Activated CD4-positive, alpha-beta T cell treated with anti-CD3 and anti-CD28 coated beads, Interleukin-2, amount 50 U/mL, for 48 hours (primary cell): Measurements from ENCODE around the gene MYO3B.

Experiments used
- DNase-seq, 2 experiments: peaks; one replicate each; pipeline ENCODE4 v3.0.0-alpha.2; 2020

MYO3B gene

DNA sequence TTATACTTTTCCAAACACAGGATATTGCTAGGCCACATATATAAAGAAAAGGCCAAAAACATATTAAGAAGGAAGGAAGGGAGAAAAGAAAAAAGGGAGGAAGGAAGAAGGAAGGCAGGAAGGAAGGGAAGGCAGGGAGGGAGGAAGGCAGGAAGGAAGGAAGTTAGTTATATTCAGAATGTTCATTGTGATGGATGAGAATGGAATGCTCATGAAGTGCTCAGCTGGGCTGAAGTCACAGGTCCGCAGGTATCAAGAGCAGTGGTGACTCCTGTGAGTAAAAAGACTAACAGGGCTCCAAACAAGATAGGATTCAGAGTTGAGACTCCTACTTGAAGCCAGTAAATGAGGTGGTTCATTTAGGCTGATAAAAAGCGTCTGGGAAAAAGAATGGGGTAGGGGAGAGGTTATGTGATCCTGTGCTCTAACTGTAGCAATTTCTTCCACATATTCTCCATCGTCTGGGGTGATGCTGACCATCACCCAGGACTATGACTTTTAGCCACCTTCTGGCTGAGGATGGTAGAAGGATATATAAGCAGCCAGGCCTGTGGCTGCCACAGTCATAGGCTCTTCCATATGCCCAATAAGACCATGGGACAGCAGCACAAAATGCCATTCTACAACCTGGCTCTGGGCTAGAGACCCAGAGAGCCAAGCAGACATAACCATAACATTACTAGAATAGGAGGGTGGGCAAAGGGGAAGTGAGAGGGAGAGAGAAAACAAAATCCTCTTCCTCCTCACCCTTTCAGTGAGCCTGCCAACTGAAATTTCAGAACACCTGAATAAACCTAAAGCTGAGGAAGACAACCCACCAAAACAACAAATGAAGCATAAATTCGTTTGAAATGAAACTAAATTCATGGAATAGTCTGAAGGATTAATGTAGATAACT, 173.2 kb downstream of the MYO3B start:
- DNase-seq, result no peak

DNA sequence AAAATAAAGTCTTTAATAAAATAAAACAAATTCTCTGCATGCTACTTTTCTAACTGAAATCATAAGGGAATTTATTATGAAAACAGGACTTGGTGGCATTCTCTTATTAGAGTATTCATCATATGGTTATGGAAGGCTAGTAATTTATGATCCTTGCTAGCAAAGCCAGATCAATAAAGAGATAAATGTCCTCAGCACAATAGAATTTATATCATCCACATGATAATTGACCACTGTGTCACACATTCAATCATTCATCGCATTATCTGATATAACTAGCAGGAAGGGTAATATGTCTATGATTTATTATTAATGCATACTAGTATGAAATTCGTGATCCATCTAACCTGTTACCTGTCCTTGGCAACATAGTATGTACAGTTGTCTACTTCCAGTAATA, 175.8 kb downstream of the MYO3B start:
- DNase-seq, result no peak

DNA sequence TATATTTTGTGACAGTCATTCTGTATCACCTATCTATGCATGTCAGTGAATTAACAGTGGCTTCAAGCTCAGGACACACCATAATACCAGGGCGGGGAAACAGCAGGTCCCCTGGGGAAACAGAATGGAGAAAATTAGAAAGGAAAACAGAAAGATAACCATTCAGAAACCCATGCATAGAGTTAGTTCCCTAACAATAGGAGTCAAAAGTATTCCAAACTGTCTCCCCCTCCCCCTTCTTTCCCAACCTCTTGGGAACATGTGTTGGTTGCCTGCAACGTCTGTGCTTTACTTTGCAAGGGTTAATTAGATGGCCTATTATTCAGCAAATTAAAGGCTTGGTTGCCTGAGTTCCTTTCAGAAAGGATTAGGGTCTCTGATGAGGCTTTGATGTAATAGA, 176.4 kb downstream of the MYO3B start:
- no peak for DNase-seq

DNA sequence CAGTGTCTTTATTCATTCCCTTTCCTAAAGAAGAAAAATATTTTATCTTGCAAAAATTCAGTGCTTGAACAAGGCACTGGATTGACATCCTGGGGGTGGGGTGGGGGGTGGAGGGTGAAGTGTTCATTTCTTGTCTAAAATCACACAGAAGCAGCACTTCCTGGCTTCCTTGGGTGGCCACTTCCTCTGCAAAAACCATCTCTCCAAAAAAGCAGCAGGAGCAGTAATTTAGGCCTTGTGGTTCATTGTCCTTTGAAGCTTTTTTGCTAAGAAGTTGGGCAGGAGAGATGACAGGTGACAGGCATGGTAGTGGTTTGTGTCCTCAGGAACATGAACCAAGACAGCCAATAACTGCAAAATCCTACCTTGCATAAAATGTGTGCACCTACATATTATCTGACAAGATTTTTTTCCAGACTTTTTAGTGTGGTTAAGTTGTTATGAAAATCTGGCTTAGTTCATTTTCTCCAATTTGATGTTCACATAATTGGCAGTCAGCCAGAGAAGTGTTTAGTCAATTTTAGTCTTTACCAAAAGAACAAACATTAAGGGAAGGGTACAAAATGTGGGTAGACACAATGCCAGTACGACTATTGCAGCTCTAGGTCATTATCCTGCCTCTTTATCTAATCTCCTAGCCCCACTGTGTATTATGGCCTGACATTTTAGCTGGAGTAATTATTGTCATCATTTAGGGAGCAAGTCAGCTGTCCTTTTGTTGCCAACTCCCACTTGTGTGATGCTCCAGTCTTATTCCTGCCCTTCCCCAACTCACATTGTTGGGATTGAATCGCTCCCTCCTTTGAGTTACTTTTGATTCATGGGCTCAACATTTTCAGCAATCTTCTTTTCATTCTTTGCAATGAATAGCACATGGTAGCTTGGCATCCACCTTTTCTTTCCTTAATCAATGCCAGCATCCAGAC, 177.2 kb downstream of the MYO3B start:
- DNase-seq, result no peak

DNA sequence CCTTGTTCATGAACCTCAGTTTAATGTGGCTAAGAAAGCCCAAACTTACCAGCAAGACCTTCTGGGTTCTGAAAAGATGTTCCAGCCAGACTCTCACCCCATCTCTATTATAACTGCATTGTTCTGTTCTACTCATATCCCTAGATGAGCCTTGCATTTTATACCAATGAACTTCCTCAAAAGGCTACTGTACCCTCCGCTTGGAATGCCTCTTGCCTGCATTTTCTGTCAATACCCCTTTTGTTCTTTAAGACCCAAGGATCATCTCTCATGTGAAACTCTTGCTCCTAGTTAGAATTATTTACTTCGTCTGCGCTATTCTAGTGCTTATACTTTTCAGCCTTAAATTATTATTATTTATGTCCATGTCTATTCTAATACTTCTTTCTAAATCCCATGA, 181.5 kb downstream of the MYO3B start:
- no peak for DNase-seq

DNA sequence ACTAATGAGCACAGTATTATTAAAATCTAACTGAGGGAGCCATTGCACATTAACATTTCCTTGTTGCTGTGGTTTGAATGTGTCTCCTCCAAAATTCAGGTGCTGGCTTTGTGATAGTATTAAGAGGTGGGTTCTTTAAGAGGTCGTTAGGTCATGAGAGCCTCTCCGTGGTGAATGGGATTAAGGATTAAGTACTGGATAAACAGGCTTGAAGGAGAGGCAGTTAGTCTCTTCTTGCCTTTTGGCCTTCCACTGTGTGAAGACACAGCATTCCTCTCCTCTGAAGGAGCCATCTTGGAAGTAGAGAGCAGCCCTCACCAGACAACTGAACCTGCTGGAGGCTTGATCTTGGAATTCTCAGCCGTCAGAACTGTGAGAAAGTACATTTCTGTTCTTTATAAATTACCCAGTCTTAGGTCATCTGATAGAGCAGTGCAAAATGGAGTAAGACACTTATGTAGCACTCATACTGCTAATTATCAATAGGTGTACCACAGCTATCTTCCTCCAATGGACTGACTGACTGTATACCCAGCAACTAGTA, 182.7 kb downstream of the MYO3B start:
- DNase-seq, result no peak

DNA sequence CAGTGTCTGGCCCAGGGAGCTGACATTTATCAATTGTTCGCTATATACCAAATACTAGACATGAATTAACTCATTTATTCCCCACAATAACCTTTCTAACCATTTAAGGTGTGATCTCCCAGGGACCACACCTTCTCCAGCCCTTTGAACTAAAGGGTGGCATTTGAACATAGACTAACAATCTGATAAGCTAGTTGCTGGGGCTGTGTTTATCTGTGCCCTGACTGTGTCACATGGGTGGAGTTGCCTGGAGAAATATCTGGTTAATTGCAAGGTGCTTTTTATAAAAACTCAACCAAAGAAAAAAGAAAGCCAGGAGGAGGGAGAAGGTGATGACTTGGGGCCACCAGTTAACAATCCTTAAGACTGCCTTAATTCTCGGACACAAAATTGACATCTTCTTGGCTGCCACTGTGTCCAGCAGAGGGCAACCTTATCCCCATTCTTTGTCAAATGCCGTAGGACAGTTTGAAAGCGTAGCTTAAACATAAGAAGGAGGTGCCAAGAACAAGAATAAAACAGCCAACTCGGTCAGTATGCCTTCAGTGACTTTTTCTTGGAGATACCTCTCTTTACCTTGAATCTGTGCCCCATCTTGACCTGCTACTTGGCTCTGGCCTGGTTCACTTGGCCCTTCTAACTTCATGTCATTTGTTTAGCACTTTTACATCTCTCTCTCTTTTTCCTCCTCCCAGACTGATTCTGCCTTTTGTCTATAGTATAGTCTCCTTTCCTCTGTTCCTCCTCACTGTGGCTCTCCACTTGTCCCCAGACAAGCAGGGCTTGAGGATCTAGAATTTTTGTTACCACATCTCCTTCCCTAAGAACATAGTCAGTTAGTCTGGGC, 183.4 kb downstream of the MYO3B start:
- peak; percentile 55 to 68 for DNase-seq

DNA sequence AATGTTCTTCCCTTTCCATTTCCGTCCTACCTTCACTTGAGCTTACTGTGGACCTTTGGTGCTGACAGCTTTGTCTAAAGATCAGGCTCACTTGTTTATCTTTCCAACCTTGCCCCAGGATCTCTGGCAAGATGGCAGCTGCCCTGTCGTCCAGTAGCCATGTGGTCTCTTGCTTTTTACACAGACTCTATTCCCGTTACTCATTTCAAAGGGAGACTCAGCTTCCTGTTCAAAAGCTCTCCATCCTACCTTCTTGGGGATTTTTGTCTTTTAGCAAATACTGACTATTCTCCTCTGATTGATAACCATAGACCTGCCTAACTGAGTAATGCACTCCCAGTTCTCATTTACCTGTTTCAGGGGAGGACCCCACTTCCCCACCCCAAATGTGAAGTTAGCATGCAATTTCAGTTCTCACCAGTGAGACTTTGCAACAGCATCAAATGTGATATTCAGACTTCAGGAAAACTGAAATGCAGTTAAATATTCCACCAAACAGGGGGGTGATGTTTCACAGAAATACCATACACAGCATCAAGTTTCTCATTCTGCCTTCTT, 184.4 kb downstream of the MYO3B start:
- DNase-seq, result peak in 1 of 2 experiments; percentile 21

DNA sequence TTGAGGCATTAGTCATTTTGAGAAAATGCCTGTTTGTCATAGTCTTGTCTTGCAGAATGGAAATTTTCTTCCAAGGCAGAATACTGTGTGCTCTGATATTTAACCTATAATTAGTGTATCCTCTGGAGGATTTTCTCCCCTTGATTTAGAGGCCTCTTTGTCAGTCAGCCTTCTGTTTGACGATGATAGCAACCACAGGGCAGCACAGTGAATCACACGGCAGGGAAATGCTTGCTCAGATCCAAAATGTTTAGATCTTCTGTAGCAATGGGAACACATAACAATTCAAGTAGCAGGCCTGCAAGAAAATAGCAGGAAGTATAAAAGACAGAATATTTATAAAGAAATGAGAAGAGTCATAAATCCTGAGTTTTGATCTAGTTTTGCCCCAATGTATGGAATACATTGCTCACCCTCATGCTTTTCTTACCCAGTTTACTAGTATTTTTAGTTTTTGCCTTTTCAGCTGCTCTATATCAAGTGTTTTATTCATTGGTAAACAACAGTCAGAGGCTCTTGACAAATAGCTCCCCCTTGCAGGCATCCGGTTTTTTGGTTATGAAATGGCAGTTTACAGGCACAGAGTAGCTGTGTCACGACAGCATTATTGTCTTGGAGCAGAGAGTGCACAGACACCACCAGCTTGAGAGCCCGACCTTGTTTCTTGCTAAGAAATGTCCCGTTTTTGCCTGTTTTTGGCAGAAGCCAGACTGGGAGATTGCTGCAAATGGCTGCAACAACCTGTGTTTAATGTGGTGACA, 185.1 kb downstream of the MYO3B start:
- DNase-seq, result peak in 1 of 2 experiments; percentile 27

DNA sequence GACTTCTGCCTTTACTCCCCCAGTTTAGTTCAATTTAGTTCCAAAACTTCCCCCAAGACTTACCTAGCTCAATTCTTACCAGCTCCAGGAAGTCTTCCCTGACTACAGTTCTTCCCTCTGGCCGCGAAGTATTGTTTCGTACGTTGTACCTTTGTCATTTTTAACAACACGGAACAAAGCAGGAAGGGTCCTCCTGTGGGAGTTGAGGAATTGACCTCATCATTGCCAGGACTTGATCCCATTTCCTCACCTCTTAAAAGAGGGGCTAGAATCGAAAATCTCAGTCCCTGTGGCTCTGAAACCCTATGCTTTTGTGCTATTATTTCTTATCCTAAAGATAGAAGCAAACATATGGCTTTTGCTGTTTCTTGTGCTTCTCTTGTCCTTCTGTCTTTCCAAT, 187.1 kb downstream of the MYO3B start:
- DNase-seq, result no peak

DNA sequence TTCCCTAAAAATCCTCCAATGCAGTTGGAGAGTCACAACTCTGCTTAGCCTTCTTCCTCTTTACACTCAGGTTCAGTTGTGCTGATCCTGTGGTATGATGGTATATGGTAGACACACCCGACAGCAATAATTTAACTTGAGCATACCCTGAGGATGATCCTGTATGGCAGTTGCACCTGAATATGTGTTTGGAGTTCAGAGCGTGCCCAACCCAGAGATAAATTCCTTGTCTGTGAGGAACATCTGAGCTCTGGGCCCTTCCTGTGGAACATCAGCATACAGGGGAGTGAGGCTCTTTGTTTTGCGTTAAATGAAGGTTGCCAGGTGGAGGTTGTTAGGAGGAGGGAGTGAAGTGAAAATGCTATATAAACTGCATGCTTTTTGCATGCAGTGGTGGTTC, 187.7 kb downstream of the MYO3B start:
- DNase-seq, result no peak

DNA sequence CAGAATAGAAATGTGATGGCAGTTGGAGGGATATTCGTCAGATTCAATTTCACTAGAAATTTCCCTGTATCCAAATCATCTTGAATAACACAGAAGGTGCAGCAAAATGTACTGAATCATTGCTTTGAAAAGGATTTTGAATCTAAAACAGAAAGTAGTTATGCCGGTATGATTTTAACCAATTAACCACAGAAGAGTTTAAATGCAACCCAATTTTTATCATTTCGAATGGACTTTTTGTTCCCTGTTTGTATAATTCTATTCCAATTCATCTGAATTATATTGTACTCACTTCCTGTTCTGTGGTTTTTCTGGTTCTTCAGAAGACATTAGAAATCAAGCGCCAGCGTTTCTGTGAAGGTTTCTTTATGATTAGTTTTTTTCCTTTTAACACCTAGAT, 190.4 kb downstream of the MYO3B start:
- no peak for DNase-seq

DNA sequence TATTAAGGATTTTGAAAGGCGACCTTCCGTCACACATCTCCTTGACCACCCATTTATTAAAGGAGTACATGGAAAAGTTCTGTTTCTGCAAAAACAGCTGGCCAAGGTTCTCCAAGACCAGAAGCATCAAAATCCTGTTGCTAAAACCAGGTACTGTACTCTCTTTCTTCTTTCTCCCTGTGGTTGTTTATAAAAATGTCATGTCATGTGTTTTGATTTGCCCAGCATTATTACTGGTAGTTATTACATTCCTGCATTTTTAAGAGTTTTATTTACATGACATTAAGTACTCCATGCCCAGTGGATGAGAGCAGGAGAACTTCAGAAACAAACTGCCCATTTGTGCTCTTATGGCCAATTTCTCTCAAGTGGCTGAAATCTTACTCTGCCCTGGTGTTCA, 191.3 kb downstream of the MYO3B start:
- no peak for DNase-seq

DNA sequence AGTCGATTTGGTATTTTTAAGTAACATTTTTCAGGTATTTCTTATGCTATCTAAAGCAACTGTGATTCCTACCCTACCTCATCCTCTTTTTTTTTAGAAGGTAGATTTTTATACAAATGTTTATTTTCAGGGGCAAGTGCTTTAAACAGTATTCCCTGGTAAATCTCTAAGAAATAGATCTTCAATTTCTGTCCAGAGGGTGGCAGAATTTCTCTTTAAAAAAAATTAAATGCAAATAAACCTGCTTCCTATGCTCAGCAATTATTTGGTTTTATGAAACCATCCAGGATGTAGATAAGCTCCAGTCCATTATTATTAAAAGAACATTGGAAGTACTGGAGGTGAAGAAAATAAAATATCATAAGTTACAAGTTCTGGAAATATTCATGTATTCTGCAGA, 191.9 kb downstream of the MYO3B start:
- no peak for DNase-seq

DNA sequence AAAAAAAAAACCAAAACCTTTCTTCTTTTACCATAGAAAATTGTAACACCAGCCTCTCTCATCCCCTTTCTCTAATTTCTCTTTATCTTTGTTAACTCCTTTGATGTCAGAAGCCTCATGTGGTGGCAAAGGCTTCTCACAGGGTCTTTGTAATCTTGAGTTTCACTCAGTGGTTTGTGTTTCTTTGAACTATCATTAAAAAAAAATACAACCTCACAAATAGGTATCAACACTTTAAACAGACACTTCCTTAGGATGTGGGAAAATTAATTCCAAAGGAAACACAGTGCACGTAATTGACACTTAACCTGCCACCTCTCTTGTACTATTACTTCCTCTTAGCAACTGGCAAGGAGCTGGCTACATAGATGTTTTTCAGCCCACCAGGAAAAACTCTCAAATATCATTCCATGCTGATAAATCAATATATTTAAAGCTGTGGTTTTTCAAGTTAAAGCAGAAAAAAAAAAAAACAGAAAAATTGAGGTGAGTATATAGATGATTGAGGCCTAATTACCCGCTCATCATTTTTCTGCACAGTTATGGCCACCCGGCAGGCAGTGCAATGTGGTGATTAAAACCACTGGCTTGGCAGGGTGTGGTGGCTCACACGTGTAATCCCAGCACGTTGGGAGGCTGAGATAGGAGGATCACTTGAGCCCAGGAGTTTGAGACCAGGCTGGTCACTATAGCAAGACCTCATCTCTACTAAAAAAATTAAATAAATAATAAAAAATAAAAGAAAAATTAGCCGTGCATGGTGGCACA, 193.5 kb downstream of the MYO3B start:
- no peak for DNase-seq

DNA sequence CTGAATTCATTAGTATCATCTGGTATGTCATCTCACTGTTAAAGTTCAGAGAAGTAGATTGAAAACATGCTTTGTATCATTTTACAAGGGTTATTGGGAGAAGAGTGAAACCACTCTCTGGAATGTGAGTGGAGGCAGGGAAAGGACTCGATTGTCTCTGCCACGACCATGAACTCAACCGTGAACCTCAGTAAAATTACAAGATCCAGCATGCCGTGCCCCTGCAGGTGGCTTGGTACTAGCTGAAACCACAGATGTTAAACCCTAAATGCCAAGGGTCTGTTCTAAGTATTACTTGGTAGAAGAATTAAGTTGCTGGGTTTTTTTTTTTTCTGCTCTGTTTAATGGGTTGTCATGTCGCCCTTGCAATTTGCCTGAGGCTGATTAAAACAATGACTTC, 197.2 kb downstream of the MYO3B start:
- no peak for DNase-seq

DNA sequence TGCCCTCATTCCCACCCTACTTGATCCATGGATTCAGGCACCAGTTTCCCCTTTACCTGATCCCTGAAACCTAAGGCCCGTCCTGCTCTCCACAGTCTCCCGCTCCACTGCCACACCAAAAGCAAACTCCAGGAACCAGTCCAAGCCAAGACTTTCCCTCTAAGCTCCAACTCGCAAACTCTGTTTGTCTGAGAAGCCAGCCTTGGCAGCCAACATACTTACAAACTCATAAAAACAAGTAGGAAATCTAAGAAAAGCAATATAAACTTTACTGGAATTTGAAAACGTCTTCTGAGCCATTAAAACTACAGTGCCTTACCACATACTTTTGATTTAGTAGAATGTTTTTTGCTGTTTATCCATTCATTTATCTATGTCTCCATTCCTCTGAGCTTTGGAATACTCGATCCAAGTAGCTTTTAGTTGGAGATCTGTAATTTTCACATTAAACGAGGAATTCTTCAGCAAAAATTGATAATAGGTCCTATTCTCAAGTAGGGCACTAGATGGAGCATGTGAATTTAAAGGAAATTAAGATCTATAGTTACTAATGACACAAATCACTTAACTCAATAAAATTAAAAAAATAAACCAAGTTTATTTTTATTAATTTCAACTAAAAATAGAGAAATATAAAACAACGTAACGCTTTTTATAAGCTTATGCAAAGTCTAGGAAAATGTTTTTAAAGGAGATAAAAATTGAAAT, 199.7 kb downstream of the MYO3B start:
- no peak for DNase-seq

DNA sequence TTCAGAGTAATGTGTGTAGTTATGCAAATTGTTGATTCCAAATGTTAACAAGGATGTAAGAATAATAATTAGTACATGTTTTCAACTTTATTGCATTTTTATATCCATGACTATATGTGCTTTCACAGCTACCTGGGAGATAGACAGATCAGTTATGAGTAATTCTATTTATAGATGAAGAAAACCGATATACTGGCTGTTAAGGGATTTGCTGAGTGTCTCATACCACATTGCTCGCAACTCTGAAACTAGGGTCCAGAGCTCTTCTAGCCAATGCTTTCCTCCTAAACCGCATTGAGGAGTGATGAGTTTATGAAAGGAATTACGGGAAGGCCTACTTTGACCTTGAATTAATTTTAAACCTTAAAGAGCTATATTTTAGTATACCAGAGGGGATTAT, 202.3 kb downstream of the MYO3B start:
- no peak for DNase-seq

DNA sequence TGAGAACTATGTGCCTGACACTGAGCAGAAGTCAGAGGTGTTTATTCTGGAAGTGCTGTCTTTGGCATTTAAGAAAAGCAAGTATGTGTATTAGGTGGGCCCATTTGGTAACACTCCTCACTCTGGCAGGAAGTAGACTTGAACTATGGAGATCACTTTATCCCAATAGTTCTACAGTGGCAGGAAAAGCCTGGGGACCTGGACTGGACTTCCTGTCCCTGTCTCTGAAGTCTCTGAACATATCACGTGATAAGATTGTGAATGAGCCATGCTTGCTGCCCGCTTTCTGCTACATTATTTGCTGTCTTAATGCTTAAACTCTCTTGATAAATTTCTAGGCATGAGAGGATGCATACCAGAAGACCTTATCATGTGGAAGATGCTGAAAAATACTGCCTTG, 203.7 kb downstream of the MYO3B start:
- DNase-seq, result no peak

DNA sequence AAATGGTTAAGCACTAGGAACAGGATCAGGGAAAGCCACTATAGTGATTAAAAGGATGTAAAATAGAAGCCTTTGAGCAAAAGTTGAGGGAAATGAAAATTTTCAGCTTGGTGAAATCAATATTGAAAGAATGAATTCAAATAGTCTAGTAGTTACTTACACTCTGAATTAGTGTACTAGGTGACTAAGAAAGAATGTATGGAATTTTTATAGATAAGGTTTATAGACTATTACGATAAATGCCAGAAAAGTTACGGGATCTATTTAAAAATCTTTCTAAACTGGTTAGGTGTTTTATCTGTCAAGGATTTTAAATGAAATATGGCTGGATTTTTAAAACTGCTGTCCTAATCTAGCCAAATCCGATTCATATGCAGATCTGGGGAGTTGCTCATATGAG, 208.6 kb downstream of the MYO3B start:
- no peak for DNase-seq
